Mesenteric fat pad (tissue), 1 donor: ENCODE measurements around the gene GRK1. TPM values are rescaled to one million over a fixed set of nuclear protein-coding genes. Genes with fewer than 3 reads are reported as not detected.
A peak's percentile ranks its signal among the peaks of the same experiment; 100 is the strongest.

Experiments
- DNase-seq: peaks from one replicate; pipeline ENCODE4 v3.0.0-alpha.2; 2020; ENCODE audit warnings: low spot score
- total RNA-seq: library from RNA; stranded (reverse); fragmentation: NEBNext Ultra II Directional; extraction: Animal tissue kit (Norgen Biotek cat#: 25700); gene quantifications from one replicate; pipeline ENCODE4 v1.2.1, GENCODE V29; 2021
- donor health status: DM: yes; HTN: yes; CAD: no.

GRK1 gene
- total RNA-seq, 1 donor from 2014 or later, result not detected

DNA sequence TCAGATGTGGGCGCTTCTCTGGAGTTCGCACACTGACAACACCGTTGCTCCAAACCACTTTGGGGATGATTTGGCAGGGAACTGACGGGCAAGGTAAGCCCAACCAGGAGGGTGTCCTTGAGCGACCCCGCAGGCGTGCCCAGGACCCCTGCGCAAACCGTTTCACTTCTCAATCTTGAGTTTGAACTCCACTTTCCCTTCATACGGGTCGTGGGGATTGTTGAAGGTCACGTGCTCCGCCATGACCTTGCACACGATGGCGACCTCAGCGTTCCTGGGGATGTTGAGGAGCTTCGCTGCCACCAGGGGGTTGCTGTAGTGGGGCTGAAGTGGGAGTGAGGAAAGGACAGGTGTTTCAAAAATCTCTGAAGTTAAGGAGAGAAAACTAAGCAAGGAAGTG lies 17.8 kb upstream of the GRK1 start:
- peak; percentile 53 for DNase-seq

DNA sequence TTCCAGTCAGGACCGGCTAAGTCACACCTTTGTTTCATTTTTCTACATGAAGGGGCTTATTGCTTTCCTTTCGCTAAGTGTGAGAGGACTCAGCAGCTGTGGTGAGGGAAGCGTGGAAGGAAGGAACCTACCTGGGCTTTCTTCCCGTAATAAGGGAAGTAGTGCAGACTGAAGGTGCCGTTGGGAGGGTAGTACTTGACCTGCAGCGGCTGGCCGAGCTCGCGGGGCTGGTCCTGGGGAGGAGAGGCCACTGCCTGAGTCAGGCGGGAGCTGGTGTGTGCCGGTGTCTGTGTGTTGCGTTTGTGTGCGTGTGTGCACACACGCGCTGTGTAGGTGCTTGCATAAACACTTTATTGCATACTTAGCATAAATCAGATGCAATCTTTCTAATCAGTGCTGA lies 16.7 kb upstream of the GRK1 start:
- DNase-seq, result peak; percentile 49

DNA sequence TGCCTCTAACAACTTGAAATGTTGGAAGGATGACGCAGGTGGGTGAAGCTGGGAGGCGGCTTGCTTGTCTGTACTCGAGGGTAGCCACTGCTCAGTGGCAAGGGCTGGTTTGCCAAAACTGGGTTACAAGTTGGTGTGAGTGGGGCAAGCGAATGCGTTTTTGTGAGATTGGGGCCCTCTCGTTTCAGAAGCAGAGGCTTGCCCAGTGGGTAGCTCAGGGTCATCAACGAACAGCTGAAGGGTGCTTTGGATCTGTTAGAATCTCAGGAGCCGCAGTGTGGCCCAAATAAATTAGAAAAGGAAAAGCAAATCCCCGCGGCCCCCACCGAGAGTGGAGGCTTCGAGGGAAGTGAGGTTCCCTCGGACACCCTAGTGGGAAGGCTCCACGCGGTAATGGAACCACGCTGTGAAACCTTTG lies 16.3 kb upstream of the GRK1 start:
- DNase-seq, result peak; percentile 78

GRCh38 chr13:113651511-113652403 lies 15.3 kb upstream of the GRK1 start:
- peak; percentile 88 for DNase-seq

- DNase-seq, result peak; percentile 67
Measured at GRCh38 chr13:113652404-113653263, 14.4 kb upstream of the GRK1 start.

GRCh38 chr13:113653264-113654174 lies 13.5 kb upstream of the GRK1 start:
- peak; percentile 81 for DNase-seq

DNA sequence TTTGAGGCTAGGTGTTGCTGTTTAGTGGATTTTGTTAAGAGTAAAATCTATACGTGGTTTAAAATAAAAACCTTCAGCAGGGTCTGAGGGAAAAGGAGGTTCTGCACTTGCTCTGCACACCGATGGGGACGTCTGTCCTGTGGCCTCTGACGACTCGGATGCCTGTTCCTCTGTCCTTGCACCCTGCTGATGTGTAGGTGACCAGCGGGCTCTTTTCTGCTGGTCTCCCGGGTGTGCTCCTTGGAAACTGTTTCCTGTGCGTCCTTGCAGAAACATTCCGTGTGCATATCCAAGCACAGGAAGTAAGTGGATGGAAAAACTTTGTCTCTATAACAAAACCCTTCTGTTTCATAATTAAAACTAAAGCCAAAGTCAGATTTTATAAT lies 12.9 kb upstream of the GRK1 start:
- peak; percentile 30 for DNase-seq

DNA sequence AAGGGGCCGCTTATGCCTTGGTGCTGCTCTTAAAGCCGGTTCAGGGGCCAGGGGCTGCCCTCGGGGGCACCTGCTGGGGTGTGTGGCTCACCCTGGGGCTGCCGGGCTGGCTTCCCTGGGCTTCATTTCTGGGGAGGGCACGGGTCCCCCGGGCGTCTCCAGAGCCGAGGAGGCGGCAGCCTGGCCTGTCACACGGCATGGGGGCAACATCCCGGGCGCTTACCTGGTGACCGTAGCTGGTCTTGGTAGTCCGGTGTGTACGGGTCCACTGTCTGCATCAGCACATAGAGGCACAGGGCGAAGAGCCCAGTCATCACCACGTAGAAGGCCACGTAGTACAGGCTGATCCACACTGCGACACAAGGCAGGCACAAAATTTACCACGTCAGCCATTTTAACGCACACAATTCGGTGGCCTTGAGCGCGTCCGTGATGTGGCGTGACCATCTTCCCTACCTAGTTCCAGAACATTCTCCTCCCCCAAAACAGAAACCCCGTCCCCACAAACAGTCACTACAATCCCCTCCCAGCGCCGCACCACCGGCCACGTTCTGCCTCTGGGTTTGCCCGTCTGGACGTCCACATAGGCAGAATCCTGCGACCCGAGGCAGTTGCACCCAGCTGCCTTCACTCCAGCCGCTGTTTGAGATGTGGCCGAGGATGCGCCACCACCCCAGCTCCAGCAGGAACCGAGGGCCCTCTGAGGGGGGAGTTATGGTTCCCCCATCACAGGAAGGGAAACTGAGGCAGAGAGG lies 12.3 kb upstream of the GRK1 start:
- peak; percentile 83 for DNase-seq

- DNase-seq, result peak; percentile 85
Measured at GRCh38 chr13:113655346-113656002, 11.5 kb upstream of the GRK1 start.

DNA sequence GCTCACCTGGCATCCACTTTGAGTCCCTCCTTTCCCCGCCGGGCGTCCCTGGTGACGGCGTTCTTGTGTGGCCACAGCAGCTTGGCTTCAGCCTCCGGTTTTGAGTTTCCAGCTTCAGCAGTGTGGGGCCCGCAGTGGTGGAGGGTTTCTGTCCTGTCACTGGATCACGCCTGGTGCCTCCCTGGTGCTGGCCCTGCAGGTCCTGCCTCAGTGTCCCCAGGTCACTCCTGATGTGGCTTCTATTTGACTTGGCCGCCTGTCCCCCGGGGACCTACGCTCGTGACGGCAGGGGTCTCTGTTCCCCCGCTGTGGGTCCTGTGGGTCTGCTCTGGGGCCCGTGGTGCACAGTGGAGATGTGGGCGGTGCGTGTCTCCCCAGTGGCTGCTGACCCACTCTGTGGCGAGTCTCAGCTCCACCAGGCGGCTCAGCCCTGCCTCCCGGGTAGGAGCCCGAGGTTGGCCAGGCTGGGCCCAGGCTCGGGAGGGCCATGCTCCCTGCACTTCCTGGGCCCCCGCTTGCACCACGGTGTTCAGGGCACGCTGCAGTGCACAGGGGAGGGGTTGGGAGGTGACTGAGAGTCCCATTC lies 10.9 kb upstream of the GRK1 start:
- peak; percentile 88 for DNase-seq

- peak; percentile 87 for DNase-seq
Measured at GRCh38 chr13:113656831-113657671, 10.0 kb upstream of the GRK1 start.

- peak; percentile 87 for DNase-seq
Measured at GRCh38 chr13:113657851-113658741, 8.9 kb upstream of the GRK1 start, which contains the start of gene ATP4B. TSS of gene ATP4B (minus strand) at chr13:113658198. CDS start at chr13:113658144, 54 bp downstream.

- DNase-seq, result peak; percentile 87
Measured at GRCh38 chr13:113658836-113659235, 8.2 kb upstream of the GRK1 start.

- DNase-seq, result no peak
Measured at GRCh38 chr13:113659337-113659736, 7.7 kb upstream of the GRK1 start.

GRCh38 chr13:113660066-113660465 lies 7.0 kb upstream of the GRK1 start:
- DNase-seq, result peak; percentile 47

DNA sequence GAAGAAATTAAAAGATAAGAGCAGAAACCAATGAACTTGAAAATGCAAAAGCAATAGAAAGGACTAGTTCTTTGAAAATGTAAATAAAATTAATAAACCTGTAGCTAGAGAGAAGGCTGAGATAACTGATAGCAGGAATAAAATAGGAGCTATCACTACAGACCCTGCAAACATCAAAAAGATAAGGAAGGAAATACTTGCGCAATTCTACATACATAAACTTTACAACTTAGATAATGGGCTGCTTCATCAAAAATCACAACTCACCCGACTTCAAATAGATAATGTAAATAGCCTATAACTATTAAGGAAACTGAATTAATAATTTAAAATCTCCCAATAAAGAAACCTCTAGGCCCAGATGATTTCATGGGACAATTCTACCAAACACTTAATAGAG lies 5.5 kb upstream of the GRK1 start:
- DNase-seq, result no peak

- peak; percentile 80 for DNase-seq
Measured at GRCh38 chr13:113663934-113664333, 3.1 kb upstream of the GRK1 start.
